ENCODE data around the gene TRO. TPM values are rescaled to one million over a fixed set of nuclear protein-coding genes. Genes with fewer than 3 reads are reported as not detected.

TRO gene
- total RNA-seq, 1 donor from 2014 or later, result 174 TPM

DNA sequence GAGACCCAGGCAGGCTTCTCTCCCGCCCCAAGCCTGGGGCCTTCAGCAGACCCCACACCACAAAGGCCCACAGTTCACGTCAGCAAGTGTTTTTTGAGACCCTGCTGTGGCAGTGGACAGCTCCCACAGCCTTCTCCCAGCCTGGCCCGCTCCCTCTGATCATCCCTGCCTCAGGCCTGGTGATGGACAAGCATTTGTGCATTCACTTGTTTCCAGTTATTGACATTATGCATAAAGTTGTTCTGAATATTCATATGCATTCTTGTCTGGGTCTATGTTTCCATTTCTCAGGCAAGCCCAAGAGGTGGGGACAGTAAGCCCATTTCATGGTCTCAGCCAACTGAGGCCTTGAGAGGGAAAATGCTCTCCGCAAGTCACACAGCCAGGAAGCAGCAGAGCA, 14.7 kb downstream of the TRO start:
- H3K4me3 Mint-ChIP-seq, result no peak overlapping the region
- H3K9me3 Mint-ChIP-seq, result peaks cover 10% of the 10 kb centered on the region
- TF ChIP-seq, protein P1, sequence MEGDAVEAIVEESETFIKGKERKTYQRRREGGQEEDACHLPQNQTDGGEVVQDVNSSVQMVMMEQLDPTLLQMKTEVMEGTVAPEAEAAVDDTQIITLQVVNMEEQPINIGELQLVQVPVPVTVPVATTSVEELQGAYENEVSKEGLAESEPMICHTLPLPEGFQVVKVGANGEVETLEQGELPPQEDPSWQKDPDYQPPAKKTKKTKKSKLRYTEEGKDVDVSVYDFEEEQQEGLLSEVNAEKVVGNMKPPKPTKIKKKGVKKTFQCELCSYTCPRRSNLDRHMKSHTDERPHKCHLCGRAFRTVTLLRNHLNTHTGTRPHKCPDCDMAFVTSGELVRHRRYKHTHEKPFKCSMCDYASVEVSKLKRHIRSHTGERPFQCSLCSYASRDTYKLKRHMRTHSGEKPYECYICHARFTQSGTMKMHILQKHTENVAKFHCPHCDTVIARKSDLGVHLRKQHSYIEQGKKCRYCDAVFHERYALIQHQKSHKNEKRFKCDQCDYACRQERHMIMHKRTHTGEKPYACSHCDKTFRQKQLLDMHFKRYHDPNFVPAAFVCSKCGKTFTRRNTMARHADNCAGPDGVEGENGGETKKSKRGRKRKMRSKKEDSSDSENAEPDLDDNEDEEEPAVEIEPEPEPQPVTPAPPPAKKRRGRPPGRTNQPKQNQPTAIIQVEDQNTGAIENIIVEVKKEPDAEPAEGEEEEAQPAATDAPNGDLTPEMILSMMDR (IDR thresholded peaks at IDR 0.05; ENCODE audit: unreplicated experiment), result no peak
- H3K4me1 Mint-ChIP-seq, result no peaks in the 10 kb centered on the region
- no peaks in the 10 kb centered on the region for H3K27me3 Mint-ChIP-seq (ENCODE audit: low read depth)
- peaks cover 7% of the 10 kb centered on the region for H3K36me3 Mint-ChIP-seq
- no peak for DNase-seq (ENCODE audit: low spot score in 2 of 2, unreplicated experiment in 2 of 2)
- H3K27ac Mint-ChIP-seq, result no peak overlapping the region

DNA sequence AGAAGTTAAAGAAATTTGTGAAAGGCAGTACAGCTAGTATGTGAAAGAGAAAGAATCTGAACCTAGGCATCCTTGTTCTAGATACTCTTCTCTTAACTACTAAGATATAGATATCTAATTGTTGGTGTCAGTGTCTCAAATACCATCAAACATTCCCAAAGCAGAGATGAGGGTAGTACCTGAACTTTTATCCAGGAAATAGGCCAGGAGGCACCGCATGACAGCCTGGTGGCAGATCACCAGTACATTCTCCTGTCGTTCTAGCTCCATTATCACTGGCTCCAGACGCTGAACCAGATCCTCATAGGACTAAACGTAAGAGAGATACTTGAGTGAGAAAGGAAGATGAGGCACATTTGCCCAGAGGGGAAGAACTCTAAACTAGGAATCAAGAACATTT, 16.8 kb downstream of the TRO start:
- no peak for DNase-seq (ENCODE audit: low spot score in 2 of 2, unreplicated experiment in 2 of 2)
- Mint-ChIP-seq H3K27me3 (ENCODE audit: low read depth) (no peaks in the 10 kb centered on the region), H3K36me3 (no peaks in the 10 kb centered on the region), H3K9me3 (peaks cover 3% of the 10 kb centered on the region), H3K27ac (no peak overlapping the region), H3K4me1 (no peaks in the 10 kb centered on the region), H3K4me3 (no peak overlapping the region)
- TF ChIP-seq, protein P1 (IDR thresholded peaks at IDR 0.05; ENCODE audit: unreplicated experiment), result no peak

DNA sequence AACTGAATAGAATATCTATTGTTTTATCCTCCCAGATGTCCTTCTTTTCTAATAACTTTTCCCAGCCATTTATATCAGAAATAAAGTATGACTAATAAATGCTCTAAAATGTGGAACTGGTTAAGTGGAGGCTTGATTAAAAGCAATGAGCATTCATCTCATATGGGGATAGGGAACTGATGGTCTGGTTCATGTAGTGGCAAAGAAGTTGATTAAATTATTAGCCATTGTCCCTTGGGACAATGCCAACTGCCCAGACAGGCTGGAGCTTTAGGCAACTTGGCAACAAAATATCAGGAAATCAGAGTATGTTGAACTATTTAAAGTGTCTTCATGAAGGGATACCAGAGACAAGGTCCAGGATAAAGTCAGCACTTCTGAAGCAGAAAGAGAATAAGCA, 24.2 kb downstream of the TRO start:
- Mint-ChIP-seq H3K9me3 (peaks cover 18% of the 10 kb centered on the region), H3K36me3 (no peaks in the 10 kb centered on the region), H3K27ac (no peak overlapping the region), H3K4me3 (no peak overlapping the region), H3K27me3 (ENCODE audit: low read depth) (no peaks in the 10 kb centered on the region), H3K4me1 (no peaks in the 10 kb centered on the region)
- no peak for DNase-seq (ENCODE audit: low spot score in 2 of 2, unreplicated experiment in 2 of 2)
- TF ChIP-seq, protein P1 (IDR thresholded peaks at IDR 0.05; ENCODE audit: unreplicated experiment), result no peak

DNA sequence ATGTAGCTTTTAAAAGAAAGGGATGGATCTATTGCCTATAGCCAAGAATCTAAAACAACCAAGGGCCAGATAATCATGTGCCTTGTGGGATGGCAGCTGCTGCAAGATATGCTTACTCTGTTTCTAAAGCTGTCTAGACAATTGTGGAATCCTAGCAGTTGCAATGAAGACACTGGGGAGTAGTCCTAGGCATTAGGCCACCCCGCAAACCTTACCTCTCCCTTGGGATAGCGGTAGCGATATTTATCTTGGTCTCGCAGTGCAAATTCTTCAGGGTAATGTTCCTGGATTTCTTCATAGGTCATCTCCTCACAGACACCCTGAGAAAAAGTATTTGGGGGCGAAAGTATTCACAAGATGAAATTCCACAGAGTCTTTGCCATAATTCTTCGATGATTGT, 24.6 kb downstream of the TRO start:
- H3K4me1 Mint-ChIP-seq, result no peaks in the 10 kb centered on the region
- TF ChIP-seq, protein P1 (IDR thresholded peaks at IDR 0.05; ENCODE audit: unreplicated experiment), result no peak
- peaks cover 18% of the 10 kb centered on the region for H3K9me3 Mint-ChIP-seq
- DNase-seq (ENCODE audit: low spot score in 2 of 2, unreplicated experiment in 2 of 2), result no peak
- no peak overlapping the region for H3K27ac Mint-ChIP-seq
- no peaks in the 10 kb centered on the region for H3K36me3 Mint-ChIP-seq
- H3K27me3 Mint-ChIP-seq (ENCODE audit: low read depth), result no peaks in the 10 kb centered on the region
- no peak overlapping the region for H3K4me3 Mint-ChIP-seq

DNA sequence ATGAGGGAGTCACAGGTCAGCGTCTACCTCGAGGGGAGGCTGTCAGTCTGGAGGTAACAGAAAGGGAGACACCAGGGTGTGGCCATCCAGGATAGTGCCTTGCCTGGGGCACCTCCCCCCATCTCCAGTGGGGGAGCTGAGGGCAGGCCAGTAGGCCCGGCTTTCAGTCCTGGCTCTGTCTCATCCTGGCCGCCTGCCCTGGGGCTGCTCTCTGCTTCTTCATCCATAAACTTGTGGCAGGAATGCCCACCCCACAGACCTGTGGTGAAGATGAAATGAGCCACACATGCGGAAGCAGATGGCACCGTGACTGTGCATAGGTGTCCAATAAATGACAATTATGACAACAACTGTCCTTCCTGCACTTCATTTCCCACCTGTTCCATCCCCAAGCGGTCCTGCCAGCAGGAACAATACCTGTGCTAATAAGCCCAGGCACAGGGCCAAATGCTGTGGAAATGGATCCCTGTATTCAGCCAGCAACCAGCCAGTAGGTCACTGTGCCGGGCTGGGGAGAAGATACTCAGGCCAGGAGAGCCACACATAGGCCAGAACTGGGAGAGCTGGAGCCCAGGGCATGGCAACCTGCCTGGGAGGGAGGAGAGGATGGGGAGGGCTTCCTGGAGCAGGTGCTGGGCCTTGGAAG, 30.2 kb downstream of the TRO start:
- H3K27ac Mint-ChIP-seq, result no peak overlapping the region
- H3K9me3 Mint-ChIP-seq, result peaks cover 31% of the 10 kb centered on the region
- H3K27me3 Mint-ChIP-seq (ENCODE audit: low read depth), result no peaks in the 10 kb centered on the region
- no peak for DNase-seq (ENCODE audit: low spot score in 2 of 2, unreplicated experiment in 2 of 2)
- TF ChIP-seq, protein P1 (IDR thresholded peaks at IDR 0.05; ENCODE audit: unreplicated experiment), result no peak
- H3K4me1 Mint-ChIP-seq, result no peaks in the 10 kb centered on the region
- H3K4me3 Mint-ChIP-seq, result no peak overlapping the region
- H3K36me3 Mint-ChIP-seq, result no peaks in the 10 kb centered on the region

DNA sequence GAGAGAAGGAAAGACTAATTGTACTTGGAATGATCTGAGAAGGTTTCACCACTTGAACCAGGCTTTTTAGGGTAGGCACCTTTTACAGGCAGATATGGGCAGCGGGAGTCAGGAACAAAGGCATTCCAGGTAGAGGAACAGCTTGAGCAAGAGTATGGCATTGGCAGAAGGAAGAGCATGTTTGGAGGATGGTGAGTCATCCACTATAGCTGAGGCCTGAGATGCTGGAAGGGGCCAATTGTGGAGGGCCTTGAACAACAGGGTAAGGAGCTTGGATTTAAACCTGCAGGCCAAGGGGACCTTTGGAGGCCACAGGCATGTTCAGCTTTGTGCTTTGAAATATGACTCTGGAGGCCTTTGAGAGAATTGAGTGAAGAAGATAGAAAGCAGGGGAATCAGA, 41.1 kb downstream of the TRO start:
- Mint-ChIP-seq H3K9me3 (peaks cover 58% of the 10 kb centered on the region), H3K27ac (no peak overlapping the region), H3K4me3 (no peak overlapping the region), H3K36me3 (no peaks in the 10 kb centered on the region), H3K27me3 (ENCODE audit: low read depth) (peaks cover 4% of the 10 kb centered on the region), H3K4me1 (no peaks in the 10 kb centered on the region)
- TF ChIP-seq, protein P1 (IDR thresholded peaks at IDR 0.05; ENCODE audit: unreplicated experiment), result no peak
- no peak for DNase-seq (ENCODE audit: low spot score in 2 of 2, unreplicated experiment in 2 of 2)

Data from mesothelial cell of epicardium (in vitro differentiated cells).